ENCODE measurements around the gene RUFY1. TPM values are rescaled to one million over a fixed set of nuclear protein-coding genes. Genes with fewer than 3 reads are reported as not detected.
"Not testable (repeated sequence)": the region's sequence is repeated elsewhere in the genome, so short reads cannot be mapped to it uniquely, and the experiment has no call there.

RUFY1 gene, protein sequence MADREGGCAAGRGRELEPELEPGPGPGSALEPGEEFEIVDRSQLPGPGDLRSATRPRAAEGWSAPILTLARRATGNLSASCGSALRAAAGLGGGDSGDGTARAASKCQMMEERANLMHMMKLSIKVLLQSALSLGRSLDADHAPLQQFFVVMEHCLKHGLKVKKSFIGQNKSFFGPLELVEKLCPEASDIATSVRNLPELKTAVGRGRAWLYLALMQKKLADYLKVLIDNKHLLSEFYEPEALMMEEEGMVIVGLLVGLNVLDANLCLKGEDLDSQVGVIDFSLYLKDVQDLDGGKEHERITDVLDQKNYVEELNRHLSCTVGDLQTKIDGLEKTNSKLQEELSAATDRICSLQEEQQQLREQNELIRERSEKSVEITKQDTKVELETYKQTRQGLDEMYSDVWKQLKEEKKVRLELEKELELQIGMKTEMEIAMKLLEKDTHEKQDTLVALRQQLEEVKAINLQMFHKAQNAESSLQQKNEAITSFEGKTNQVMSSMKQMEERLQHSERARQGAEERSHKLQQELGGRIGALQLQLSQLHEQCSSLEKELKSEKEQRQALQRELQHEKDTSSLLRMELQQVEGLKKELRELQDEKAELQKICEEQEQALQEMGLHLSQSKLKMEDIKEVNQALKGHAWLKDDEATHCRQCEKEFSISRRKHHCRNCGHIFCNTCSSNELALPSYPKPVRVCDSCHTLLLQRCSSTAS
- total RNA-seq, result 27.5 and 62.9 TPM in 2 replicates

DNA sequence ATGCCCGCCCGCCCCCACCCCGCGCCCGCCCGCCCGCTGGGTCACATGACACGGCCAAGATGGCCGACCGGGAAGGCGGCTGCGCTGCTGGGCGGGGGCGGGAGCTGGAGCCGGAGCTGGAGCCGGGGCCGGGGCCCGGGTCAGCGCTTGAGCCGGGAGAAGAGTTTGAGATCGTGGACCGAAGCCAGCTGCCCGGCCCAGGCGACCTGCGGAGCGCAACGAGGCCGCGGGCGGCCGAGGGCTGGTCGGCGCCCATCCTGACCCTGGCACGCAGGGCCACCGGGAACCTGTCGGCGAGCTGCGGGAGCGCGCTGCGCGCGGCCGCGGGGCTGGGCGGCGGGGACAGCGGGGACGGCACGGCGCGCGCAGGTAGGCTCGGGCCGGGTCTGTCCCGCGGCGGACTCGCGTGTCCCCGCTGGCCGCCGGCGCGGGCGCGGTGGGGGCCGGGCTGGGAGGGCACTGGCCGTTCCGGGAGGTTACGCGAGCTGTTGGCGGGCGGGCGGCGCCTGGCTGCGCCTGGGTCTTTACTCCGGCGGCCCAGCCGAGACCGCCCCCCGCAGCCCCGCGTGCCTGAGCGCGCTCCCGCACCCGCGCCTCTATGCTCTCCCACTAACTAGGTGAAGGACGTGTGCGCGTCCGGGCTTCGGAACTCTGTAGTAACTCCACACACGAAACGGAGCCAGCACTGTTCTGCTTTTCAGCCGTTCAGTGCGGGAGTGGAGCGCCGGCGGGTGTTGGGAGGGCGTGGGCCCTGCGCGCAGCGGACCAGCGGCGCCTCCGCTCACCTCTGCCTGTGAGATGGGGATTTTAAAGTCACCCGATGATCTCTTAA is at the start of gene RUFY1:
Gene RUFY1, plus strand, starts transcription at position 44 of the 832 bp plus-strand sequence. Its CDS starts 16 bp downstream, at position 60.
- DNase-seq (ENCODE audit: low read depth in 2 of 2), result peak; percentile 78 to 88

DNA sequence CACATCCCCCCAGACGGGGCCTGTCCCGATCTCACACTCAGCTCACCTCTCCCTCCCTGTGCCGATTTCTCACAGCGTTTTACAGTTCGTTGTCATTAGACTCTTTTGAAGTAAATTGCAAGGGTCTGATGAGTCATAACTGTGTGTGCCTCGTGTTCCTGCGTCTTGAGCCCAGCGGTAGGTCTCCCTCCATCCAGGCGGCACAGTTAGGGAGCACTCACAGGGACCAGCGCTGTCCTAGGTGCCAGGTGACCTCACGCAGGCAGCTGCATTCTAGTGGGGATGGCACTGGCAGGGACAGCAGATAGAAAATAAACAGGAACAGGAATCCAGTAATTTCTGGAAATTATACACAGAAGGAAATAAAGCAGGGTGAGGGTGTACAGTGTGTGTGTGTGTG is 48.4 kb upstream of the RUFY1 start:
- DNase-seq (ENCODE audit: low read depth in 2 of 2), result not testable (repeated sequence)

DNA sequence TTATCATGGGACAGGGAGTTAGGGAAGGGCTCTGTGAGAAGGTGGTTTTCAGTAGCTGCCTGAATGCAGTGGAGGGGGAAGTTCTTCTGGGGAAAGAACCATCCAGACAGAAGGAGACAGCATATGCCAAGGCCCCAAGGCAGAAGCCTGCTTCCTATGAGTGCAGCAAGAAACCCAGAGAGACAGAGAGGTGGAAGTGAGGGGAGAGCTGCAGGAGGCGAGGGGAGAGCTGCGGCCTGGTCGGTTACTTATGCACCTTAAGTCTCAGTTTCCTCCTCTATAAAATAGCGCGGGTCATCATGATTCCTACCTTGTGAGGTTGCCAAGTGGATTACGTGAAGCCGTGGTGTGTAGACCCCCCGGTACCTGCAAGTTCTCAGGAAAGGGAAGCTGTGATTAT is 47.9 kb upstream of the RUFY1 start:
- DNase-seq (ENCODE audit: low read depth in 2 of 2), result not testable (repeated sequence)

DNA sequence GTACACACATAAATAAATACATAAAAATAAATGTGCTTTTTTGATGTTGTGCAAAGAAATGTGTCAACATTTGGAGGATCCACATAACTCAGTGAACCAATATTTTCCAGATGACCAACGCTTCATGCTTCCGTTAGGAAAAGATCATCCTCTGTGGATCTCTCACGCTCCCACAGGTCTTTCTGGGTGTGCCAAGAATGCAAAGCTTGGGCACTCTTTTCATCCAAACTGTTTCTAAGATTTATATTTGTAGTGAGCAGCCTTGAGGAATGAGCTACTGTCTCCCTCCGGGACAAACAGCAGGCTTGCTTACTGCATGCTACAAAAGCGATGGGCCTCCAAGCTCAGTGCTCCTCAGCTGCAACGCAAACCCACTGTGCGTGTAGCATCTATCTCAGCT is 46.2 kb upstream of the RUFY1 start:
- no peak for DNase-seq (ENCODE audit: low read depth in 2 of 2)

DNA sequence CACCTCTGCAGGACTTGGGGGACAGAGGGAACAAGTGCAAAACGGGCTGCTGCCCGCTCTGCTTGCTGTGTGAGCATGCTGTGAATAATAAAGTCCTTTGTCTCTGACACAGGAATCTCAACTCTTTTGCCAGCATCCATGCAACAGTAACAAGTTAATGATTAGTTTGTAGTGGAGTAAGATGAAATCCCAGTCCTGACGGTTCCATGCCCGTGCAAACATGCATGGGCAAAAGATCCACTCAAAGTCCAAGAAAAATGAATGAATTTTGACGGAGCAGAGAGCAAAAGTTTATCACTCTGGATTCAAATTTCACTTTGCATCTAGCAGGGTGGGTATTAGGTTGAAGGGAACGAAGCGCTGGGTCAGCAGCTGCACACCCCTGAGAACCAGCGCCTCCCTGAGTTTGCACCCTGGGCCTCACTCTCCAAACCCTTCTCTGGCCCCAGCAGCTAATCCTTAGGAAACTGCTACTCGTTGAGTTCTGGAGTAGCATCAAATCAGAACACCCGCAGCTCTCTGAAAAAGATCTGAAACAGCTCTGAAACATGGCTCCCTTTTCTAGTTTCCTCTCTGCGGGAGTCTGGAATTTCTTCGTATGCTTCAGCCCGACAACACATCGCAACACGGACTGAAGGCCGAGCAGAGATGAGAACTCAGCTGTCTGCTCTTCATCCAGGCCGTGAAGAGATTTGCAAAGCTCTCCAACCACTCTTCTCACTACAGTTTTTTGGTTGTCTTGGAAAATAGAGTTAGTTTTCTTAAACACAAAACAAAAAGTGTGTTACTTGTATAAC is 45.6 kb upstream of the RUFY1 start:
- DNase-seq (ENCODE audit: low read depth in 2 of 2), result no peak

DNA sequence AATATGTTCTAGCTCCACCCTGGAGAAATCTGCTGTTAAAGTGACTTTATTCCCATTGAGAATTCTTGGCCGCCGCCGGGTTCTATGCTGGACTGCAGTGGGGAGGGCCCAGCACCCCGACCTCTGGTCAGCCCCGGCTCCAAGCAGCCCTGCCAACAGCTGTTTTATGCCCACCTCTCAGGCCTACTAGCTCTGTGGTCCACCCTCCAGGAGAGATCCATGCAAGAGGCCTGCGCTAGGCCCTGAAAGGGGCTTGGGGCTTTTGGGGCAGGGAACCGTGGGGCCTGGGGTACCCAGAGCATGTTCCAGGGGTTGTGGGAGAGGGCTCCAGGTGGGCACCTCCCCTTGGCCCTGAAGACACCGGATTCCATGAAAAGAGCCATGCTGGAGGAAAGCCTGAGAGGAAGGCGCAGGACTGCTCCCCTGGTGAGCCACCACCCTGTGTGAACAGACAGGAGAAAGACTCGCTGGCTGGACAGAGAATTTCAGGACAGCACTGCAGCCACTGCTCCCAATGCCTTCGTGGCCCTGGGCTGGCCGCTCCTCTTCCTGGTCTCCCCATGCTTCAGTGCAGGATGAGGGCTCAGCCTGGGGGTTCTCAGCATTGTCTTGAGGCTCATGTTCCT is 44.6 kb upstream of the RUFY1 start:
- no peak for DNase-seq (ENCODE audit: low read depth in 2 of 2)

DNA sequence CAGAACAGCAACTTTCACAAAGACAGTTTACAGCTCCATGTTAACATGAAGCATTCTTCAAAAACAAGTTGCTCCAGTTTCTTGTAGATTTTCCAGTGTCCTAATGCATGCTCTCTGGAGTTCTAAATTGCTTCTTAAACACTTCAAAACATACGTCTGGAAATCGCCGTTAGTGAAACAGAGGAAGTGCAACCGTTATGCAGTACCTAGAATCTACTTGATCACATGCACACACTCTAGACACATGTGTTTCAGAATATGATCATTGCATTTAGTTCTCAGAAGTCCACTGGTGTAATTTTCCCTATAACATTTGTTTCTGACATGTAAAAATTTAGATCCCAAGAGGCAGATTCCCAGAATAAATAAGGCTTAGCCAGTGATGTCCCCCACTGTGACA is 41.1 kb upstream of the RUFY1 start:
- DNase-seq (ENCODE audit: low read depth in 2 of 2), result no peak

DNA sequence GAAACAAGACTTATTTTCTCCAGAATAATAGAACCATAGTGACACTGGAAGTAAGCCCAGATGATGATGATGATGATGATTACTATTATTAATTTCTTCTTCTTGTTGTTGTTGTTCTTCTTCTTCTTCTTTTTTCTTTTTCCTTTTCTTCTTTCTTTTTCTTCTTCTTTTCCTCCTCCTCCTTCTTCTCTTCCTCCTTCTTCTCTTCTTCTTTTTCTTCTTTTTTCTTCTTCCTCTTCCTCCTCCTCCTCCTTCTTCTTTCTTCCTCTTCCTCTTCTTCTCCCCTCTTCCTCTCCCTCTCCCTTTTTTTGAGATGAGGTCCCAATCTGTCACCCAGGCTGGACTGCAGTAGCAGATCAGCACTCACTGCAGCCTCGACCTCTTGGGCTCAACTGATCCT is 40.5 kb upstream of the RUFY1 start:
- DNase-seq (ENCODE audit: low read depth in 2 of 2), result no peak

DNA sequence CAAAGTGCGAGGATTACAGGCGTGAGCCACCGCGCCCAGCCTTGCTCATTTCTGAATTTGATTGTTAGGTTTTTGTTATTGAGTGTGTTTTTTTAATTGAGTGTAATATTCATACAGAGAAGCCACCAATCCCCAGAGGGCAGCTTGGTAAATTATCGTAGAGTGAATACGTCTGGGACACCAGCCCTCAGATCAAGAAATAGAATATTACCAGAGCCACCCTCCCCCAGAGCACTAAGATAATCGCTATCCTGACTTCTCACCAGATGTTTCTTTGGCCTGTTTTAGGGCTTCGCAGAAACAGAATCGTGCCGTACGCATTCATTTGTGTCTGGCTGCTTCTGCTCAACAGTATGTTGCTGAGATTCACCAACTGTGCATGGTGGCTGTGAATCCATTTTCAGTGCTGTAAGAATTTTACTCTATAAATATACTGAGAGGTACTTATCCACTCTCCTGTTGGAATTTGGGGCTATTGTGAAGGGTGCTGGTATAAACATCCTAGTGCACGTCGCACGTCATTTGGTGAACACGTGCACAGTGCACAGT is 37.8 kb upstream of the RUFY1 start:
- no peak for DNase-seq (ENCODE audit: low read depth in 2 of 2)

DNA sequence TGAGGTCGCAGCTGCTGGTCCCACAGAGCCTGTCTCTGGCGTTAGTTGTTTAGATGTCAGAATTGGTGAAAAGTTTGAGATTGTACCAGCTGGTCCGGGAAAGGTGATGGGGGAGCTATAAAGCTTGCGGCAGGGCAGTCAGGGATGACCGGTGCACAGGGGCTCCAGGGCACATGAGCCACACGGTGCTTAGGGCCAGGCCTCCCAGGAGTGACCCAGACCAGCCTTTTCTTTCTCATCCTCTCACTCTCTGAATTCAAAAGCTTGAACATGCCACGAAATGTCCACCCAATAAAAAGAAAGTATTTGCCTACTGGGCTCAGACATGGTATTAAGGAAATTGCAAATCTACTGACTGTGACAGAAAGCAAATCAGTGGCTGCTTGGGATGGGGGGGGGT is 34.9 kb upstream of the RUFY1 start:
- not testable (repeated sequence) for DNase-seq (ENCODE audit: low read depth in 2 of 2)

DNA sequence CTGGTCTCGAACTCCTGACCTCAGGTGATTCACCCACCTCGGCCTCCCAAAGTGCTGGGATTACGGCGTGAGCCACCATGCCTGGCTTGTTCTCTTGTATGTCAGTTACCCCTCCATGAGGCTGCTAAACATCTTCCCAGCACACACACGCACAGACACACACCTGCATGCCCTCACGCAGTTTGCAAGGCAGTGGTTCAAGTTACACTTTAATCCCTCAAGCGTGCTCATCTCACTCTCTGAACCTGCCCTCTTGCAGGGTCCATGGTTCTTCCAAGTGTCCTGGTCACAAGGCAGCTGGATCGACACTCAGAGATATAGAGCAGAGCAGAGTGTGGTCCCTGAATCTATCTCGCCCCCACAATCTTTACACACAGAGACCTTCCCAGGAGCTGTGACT is 34.1 kb upstream of the RUFY1 start:
- DNase-seq (ENCODE audit: low read depth in 2 of 2), result no peak

DNA sequence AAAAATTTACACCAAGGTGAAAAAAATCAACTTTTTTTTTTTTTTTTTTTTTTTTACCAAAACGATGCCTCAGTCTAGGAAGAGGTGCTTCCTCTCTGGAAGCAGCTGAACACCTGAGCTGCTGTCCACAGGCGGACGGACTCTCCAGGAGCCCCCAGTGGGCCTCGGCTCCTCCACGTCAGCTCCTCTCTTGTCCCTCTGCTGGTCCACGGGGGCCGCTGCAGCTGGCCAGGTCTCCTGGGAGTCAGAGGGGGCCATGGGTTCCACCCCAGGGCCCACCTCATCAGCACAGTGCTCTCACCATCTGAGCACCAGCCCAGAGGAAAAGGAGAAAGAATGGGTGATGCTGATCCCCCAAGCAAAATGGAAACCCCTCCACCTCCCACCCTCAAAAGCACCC is 32.6 kb upstream of the RUFY1 start:
- not testable (repeated sequence) for DNase-seq (ENCODE audit: low read depth in 2 of 2)

DNA sequence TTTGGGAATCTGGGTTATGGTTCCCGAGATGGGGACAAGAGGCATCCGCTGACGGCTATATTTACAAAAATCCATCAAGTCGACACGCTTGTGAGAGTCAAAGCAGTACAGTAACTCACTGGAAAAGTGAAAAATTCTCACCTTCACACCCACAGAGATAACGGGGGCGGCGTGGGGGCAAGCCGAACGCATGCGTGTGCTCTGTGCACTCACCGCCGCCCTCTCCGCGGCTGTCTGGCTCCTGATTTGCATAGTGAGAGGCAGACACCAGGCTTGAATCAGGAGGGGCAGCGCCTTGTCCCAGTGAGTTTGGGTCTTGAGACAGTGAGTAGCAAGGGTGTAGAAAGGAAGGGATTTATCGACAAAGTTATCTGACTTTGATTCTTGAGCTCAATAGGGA is 32.0 kb upstream of the RUFY1 start:
- DNase-seq (ENCODE audit: low read depth in 2 of 2), result not testable (repeated sequence)

DNA sequence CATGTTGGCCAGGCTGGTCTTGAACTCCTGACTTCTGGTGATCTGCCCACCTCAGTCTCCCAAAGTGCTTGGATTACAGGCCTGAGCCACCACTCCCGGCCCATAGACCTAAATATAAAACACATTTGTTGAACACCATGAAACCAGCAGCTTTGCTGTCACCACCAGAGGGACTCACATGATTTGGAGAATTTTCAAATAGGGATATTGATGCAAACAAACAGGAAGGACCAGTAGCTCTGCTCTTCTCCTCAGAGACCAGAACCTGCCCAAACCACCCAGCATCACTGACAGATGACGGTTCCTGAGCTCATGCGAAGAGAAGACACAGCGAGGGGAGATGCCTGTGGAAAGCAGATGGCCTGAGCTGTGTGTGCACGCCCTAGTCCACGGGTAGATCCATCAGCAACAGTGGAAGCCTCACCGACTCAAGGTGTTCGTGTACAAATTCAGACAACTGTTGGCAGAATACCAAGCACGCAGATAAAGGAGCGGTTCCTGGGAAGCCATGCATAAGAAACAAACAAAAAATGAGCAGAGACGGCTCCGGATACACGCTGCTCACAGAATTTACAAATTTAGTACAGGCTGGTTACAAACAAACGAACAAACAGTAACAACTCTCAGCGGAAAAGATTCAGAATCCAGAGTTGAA is 30.8 kb upstream of the RUFY1 start:
- not testable (repeated sequence) for DNase-seq (ENCODE audit: low read depth in 2 of 2)

DNA sequence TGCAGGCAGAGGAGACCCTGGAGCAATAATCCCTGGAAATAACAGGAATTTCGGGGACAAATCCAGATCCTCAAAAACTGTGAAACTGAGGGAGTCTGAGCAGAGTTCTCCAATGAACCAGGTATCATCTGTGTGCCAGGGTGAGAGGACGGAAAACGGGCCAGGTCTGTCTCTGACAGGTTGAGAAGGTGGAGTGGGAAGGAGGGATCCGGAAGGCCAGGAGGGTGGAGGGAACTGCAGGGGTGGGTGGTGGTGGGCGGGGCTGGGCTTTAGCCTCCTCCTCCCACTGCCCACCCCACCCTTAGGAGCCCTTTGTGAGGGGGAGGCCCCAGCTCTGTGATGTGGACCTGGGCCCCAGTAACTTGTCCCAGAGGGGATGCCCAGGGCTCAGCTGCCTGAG is 28.2 kb upstream of the RUFY1 start:
- DNase-seq (ENCODE audit: low read depth in 2 of 2), result not testable (repeated sequence)

DNA sequence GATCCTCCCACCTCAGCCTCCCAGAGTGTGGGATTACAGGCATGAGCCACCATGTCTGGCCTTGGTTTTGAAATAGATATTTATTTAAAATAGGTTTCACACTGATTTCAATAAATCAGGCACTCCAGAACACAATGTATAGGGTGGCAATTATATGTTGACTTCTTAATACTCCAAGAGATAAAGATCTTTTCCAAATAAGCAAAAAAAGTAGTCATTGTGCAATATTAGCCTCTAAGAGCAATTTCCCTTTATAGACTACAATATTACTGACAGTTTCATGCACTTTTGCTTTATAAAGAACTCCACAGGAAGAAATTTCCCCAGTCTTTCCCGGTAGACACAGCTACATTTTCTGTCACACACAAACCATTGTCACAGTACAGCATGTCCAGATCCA is 23.4 kb upstream of the RUFY1 start:
- DNase-seq (ENCODE audit: low read depth in 2 of 2), result no peak

DNA sequence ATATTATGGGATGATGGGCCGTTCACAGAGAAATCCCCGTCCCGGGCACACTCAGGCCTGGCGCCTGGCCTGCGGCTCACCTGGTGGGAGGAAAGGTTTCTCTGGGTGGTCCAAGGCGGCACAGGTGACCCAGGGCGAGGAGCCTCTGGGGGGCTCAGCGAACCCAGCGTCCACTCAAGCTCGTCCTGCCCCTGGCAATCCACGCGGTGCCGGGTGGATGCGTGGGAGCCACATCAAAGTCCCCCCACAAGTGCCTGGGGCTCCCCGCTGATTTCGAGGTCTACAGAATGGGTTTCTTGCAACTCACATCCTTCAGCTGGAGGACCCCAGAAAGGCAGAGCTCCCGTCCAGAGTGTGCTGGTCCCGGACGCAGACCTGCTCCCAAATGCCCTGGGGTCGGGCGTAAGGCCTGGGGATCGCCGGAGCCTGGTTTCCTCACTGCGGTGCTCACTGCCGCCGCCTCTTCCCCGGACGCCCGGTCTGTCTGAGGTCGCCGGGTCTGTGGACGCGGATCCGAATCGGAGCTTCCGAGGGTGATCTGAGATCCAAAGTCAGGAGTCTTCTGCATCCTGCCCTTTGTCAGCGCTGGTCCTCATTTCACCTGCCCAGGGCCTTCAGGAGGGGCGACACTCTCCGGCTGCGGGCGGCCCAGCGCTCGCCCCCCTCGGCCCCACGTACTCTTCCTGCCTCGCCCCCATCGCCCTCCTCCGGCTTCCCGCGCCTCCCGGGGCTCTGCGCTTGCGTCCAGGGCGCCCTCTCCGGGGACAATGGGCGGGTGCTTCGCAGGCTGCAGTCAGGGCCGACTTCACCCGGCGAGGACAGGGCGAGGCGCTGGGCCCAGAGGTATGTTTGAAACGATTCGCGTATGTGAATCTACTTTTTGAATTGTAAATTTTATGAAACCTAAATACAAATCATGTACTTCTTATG is 20.0 kb upstream of the RUFY1 start:
- DNase-seq (ENCODE audit: low read depth in 2 of 2), result peak; percentile 68 to 71

DNA sequence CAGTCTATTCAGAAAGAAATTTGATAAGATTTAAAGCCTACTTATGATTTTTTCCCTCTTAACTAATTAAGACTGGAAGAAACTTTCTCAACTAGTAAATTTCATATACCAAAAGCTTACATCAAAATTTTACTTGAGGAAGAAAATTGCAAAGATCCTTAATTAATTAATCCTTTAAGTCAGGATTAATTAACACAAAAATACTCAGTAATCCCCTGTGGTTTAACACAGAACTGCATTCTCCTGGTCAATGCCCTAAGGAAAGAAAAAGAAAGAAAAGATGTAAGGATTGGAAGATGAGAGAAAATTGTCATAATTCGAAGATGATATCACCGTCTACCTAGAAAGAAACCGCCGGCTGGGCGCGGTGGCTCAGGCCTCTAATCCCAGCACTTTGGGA is 17.3 kb upstream of the RUFY1 start:
- no peak for DNase-seq (ENCODE audit: low read depth in 2 of 2)

DNA sequence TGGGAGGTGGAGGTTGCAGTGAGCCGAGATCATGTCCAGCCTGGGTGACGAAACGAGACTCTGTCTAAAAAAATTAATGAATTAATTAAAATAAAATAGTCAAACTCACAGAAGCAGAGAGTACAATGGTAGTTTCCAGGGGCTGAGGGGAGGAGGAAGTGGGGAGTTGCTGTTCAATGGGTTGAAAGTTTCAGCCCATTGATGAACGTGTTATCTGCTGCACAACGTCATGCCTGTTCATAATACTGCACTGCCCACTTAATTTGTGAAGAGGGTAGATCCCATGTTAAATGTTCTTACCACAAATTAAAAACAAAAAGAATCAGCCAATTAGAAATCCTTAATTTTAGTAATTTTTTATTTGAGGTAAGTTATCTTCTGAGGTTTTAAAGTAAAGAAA is 16.4 kb upstream of the RUFY1 start:
- no peak for DNase-seq (ENCODE audit: low read depth in 2 of 2)

All from lung microvascular endothelial cell (primary cell).